Erythroblast (primary cell): ENCODE measurements around the gene LANCL3.
"Not testable (repeated sequence)": the region's sequence is repeated elsewhere in the genome, so short reads cannot be mapped to it uniquely, and the experiment has no call there.

Experiments used
- GATA1 ChIP-seq: IDR thresholded peaks from 2 replicates; pipeline ENCODE4 v1.6.1; 2011; ENCODE audit warnings: low read depth, mild to moderate bottlenecking, control low read depth, low read length, moderate library complexity
- POLR2A ChIP-seq: IDR thresholded peaks from 2 replicates; pipeline ENCODE4 v1.6.1; 2011; ENCODE audit warnings: mild to moderate bottlenecking, low read length

DNA sequence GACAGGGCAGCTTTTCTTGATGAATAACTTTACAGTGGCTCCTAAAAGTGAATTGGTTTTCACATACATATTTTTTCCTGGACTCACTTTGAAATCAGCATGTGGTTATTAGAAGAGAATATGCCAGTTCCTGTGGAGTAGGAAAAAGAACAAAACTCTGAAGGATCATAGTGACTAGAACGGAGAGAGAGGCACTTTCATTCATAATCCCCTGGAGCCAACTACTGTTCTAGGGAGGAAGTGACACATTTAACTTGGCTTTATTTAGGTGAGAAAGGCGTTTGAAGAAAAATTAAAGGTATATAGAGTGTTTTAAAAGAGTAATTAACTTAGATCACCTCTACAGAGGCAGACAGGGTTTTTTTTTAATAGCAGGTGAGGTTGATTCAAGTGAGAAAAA is 1.7 kb downstream of the LANCL3 start:
- not testable (repeated sequence) for TF ChIP-seq POLR2A, GATA1
